Transverse colon (tissue), 4 donors: ENCODE measurements around the gene SORL1.

Experiments
- EP300 ChIP-seq: sonication (generic); formaldehyde crosslinking; IDR thresholded peaks from one replicate; pipeline ENCODE4 v1.6.1; 2017; ENCODE audit warnings: antibody characterized with exemption, low read depth
- POLR2A ChIP-seq: fragments of 450-650 bp; IDR thresholded peaks from one replicate; pipeline ENCODE4 v1.6.1; 2016; ENCODE audit warnings: antibody characterized with exemption, mild to moderate bottlenecking, moderate library complexity
- POLR2AphosphoS5 ChIP-seq, 3 donors: sonication (generic); formaldehyde crosslinking; IDR thresholded peaks; one replicate each; pipeline ENCODE4 v1.6.1; 2016; ENCODE audit warnings: antibody characterized with exemption in 3 of 3
- TF ChIP-seq, protein P1 (sequence below), 5 experiments: fragments of 200-600 bp in 3 of 5; fragments of 450-650 bp in 2 of 5; sonication (generic) in 3 of 5; IDR thresholded peaks; 1 replicate in 2 of 5; 2 replicates in 3 of 5; pipeline ENCODE4 v1.5.1; 2016 to 2017; ENCODE audit warnings: antibody characterized with exemption in 5 of 5, inconsistent platforms in 3 of 5, mild to moderate bottlenecking in 2 of 5, moderate library complexity in 1 of 5

DNA sequence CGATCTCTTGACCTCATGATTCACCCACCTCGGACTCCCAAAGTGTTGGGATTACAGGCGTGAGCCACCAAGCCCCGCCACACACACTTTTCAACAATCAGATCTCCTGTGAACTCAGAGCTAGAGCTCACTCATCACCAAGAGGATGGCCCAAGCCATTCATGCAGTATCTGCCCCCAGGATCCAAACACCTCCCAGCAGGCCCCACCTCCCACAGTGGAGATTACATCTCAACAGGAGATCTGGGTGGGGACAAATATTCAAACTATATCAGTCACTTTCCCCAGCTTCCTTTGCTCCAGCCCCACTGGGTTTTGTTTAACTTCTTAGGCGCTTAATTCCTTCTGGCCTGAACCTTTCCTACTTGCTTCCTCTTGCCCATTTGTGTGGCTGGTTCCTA is 26.3 kb upstream of the SORL1 start:
- TF ChIP-seq POLR2A (no peak), POLR2AphosphoS5 (IDR thresholded peaks at IDR 0.05) (no peak), EP300 (no peak)
- TF ChIP-seq, protein P1, sequence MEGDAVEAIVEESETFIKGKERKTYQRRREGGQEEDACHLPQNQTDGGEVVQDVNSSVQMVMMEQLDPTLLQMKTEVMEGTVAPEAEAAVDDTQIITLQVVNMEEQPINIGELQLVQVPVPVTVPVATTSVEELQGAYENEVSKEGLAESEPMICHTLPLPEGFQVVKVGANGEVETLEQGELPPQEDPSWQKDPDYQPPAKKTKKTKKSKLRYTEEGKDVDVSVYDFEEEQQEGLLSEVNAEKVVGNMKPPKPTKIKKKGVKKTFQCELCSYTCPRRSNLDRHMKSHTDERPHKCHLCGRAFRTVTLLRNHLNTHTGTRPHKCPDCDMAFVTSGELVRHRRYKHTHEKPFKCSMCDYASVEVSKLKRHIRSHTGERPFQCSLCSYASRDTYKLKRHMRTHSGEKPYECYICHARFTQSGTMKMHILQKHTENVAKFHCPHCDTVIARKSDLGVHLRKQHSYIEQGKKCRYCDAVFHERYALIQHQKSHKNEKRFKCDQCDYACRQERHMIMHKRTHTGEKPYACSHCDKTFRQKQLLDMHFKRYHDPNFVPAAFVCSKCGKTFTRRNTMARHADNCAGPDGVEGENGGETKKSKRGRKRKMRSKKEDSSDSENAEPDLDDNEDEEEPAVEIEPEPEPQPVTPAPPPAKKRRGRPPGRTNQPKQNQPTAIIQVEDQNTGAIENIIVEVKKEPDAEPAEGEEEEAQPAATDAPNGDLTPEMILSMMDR (IDR thresholded peaks at IDR 0.05), result no peak
